Adrenal gland (tissue), 12 donors: ENCODE data around the gene PARD3B. TPM values are rescaled to one million over a fixed set of nuclear protein-coding genes. Genes with fewer than 3 reads are reported as not detected.

Experiments used
- DNase-seq, 7 donors: peaks; one replicate each; pipeline ENCODE4 v3.0.0-alpha.2; 2019 to 2020
- H3K27ac ChIP-seq, 5 donors: fragments of 200-600 bp; sonication (generic) in 4 of 5; 1 replicate in 3 of 5; 2 replicates in 2 of 5; pipeline versions ENCODE4 v1.5.1 to v1.8.0; 2016 to 2020; ENCODE audit warnings: mild to moderate bottlenecking in 1 of 5
- H3K27me3 ChIP-seq: fragments of 200-600 bp; 2 replicates; pipeline ENCODE4 v1.8.0; 2021
- H3K36me3 ChIP-seq, 2 donors: fragments of 200-600 bp; replicated peaks in 1 of 2; 1 replicate in 1 of 2; 2 replicates in 1 of 2; pipeline versions ENCODE4 v1.5.1 to v1.8.0; 2018 to 2022
- H3K4me1 ChIP-seq, 2 donors: fragments of 200-600 bp; replicated peaks in 1 of 2; 1 replicate in 1 of 2; 2 replicates in 1 of 2; pipeline versions ENCODE4 v1.5.1 to v1.8.0; 2018 to 2021
- H3K4me3 ChIP-seq, 4 donors: fragments of 200-600 bp; sonication (generic) in 3 of 4; one replicate each; pipeline ENCODE4 v1.5.1; 2016 to 2018
- H3K9me3 ChIP-seq, 3 donors: fragments of 200-600 bp; sonication (generic) in 1 of 3; replicated peaks in 1 of 3; 1 replicate in 2 of 3; 2 replicates in 1 of 3; pipeline versions ENCODE4 v1.5.1 to v1.8.0; 2016 to 2021
- POLR2A ChIP-seq, 2 donors: fragments of 450-650 bp; IDR thresholded peaks; one replicate each; pipeline ENCODE4 v1.6.1; 2017; ENCODE audit warnings: antibody characterized with exemption in 2 of 2, mild to moderate bottlenecking in 2 of 2, moderate library complexity in 1 of 2
- WGBS, 4 donors: extraction: QIAGEN DNeasy Blood & Tissue Kit in 2 of 4; methylation state at CpG; one replicate each; pipeline versions ENCODE4 v1.1.5 to v1.1.7; 2013 to 2017; 5-methylcytosine and 5-hydroxymethylcytosine counted together
- intact Hi-C, 2 donors: fragments of 100-400 bp; cut with DNase I; formaldehyde crosslinking; loops; one replicate each; pipeline versions ENCODE4 v1.14.1 to v1.15.0; 2022 to 2023
- polyA plus RNA-seq, 3 donors: library from polyadenylated mRNA; stranded (reverse); fragments of 200-250 nt in 2 of 3; fragments of 350-450 nt in 1 of 3; fragmentation: Illumina TruSeq in 1 of 3; extraction: RNeasy Lipid Tissue Mini Kit (QIAGEN cat#74804) in 1 of 3; gene quantifications; one replicate each; pipeline ENCODE4 v1.2.3, GENCODE V29; 2013 to 2014
- total RNA-seq, 9 donors: library from RNA; depleted of rRNA in 4 of 9; stranded (reverse); fragments of >200 nt in 4 of 9; fragments of 120-200 nt in 1 of 9; fragmentation: NEBNext Ultra II Directional in 1 of 9; extraction: Animal tissue kit (Norgen Biotek cat#: 25700) in 1 of 9; gene quantifications; one replicate each; pipeline versions ENCODE4 v1.1.0 to v1.2.4, GENCODE V29; 2013 to 2023
- TF ChIP-seq, protein P1 (sequence below), 6 experiments: fragments of 450-650 bp in 4 of 6; fragments of 200-600 bp in 2 of 6; sonication (generic) in 1 of 6; IDR thresholded peaks; 1 replicate in 5 of 6; 2 replicates in 1 of 6; pipeline versions ENCODE4 v1.5.1 to v1.8.0; 2016 to 2021; ENCODE audit warnings: antibody characterized with exemption in 6 of 6, mild to moderate bottlenecking in 2 of 6, moderate library complexity in 1 of 6
- donor health status: healthy with polysubstance abuse.
- donor health status: Bipolar disorder and iron deficiency.
- donor health status: DM: yes; HTN: yes; CAD: no.
- donor health status: DM: no; HTN: no; CAD: no.
- donor health status: DM: no; HTN: no; CAD: no.
- donor health status: DM: yes; HTN: yes; CAD: no.

PARD3B gene
- total and polyA plus RNA-seq, 12 donors: 1.9 to 20.4 (median 9.5) TPM

DNA sequence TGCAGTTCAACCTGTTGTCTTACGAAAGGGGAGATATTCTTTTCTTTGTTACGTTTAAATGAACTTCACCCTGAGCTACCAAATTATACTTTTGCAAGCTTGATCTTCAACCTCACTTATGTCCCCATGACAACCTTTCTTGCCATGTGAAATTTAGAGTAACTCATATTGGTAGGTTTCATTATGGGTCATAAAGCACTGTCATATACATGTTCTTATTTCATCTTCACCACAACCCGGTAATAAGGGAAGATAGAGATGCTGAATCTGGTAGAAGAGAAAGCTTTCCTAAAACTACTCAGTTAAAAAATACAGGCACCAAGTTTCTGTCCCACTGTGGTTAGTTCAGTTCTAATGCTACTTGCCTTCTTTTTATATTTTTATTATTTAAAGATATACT, 928.5 kb downstream of the PARD3B start:
- Histone ChIP-seq H3K27ac (no peak overlapping the region), H3K27me3 (no peaks in the 10 kb centered on the region), H3K9me3 (no peaks in the 10 kb centered on the region), H3K4me1 (no peaks in the 10 kb centered on the region), H3K36me3 (no peaks in the 10 kb centered on the region), H3K4me3 (no peak overlapping the region)
- no peak for TF ChIP-seq POLR2A (IDR thresholded peaks at IDR 0.05)
- TF ChIP-seq, protein P1, sequence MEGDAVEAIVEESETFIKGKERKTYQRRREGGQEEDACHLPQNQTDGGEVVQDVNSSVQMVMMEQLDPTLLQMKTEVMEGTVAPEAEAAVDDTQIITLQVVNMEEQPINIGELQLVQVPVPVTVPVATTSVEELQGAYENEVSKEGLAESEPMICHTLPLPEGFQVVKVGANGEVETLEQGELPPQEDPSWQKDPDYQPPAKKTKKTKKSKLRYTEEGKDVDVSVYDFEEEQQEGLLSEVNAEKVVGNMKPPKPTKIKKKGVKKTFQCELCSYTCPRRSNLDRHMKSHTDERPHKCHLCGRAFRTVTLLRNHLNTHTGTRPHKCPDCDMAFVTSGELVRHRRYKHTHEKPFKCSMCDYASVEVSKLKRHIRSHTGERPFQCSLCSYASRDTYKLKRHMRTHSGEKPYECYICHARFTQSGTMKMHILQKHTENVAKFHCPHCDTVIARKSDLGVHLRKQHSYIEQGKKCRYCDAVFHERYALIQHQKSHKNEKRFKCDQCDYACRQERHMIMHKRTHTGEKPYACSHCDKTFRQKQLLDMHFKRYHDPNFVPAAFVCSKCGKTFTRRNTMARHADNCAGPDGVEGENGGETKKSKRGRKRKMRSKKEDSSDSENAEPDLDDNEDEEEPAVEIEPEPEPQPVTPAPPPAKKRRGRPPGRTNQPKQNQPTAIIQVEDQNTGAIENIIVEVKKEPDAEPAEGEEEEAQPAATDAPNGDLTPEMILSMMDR (IDR thresholded peaks at IDR 0.05): no peak
- intact Hi-C loops: no loop called here
- no peak for DNase-seq
- 90 to 94% (median 93%) methylated on average over 3 of the region's 3 CpGs for WGBS, 4 donors

DNA sequence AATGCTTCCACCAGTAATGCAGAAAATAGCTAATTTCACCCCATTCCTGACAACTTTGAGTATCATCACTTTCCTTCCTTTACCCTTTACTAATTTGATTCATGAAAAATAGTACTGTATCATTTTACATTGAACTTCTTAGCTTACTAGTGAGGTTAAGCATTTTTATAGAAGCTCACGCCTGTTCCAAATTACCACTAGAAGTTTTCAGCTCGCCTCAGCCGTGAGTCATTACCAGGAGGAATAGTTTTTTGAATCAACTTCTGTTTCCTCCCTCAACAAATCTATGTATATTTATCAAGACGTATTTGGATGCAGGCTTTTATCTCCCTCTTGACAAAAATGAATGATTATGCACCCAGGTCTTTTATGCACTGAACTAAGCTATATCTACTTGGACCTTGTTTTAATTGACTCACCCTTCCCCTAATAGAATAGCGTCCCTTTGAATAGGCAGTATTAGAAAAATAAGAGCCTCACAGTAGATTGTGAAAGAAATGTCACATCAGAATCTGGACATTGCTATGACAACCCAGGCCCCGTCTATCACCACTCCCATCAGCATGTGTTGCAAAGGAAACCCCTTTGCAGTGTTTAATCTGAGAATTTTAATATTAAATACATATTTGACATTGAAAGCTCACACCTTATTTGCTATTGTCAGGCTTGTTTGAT, 929.6 kb downstream of the PARD3B start:
- TF ChIP-seq, protein P1 (IDR thresholded peaks at IDR 0.05): no peak
- TF ChIP-seq POLR2A (IDR thresholded peaks at IDR 0.05): no peak
- no peaks in the 10 kb centered on the region for H3K27me3 ChIP-seq
- no peaks in the 10 kb centered on the region for H3K4me1 ChIP-seq
- H3K9me3 ChIP-seq: no peaks in the 10 kb centered on the region
- no peak for DNase-seq
- intact Hi-C loops: no loop called here
- no peak overlapping the region for H3K4me3 ChIP-seq
- H3K27ac ChIP-seq: no peak overlapping the region
- 71 to 85% (median 73%) methylated on average over 6 of the region's 6 CpGs for WGBS, 4 donors
- no peaks in the 10 kb centered on the region for H3K36me3 ChIP-seq

DNA sequence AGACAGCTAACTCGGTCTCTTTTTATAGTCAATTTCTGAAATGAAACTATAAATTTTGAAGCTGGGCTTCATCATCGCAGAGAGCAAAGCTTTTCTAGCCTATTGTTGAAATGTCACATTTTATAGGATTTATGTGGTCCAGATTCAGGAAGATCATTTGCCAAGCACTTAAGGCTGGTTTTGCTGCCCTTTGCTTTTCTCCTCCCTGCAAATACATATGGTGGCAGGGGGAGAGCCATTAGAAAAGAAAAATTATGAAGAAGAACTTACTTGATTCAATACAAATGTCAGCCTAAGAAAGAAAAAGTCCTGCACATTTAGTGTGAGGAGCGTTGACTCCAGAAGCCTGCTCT, 930.1 kb downstream of the PARD3B start:
- 80 to 86% (median 84%) methylated on average over 3 of the region's 3 CpGs for WGBS, 4 donors
- no peak for TF ChIP-seq POLR2A (IDR thresholded peaks at IDR 0.05)
- TF ChIP-seq, protein P1 (IDR thresholded peaks at IDR 0.05): no peak
- intact Hi-C loops: no loop called here
- no peak for DNase-seq
- H3K36me3 ChIP-seq: no peaks in the 10 kb centered on the region
- H3K4me1 ChIP-seq: no peaks in the 10 kb centered on the region
- H3K9me3 ChIP-seq: no peaks in the 10 kb centered on the region
- no peaks in the 10 kb centered on the region for H3K27me3 ChIP-seq
- no peak overlapping the region for H3K4me3 ChIP-seq
- no peak overlapping the region for H3K27ac ChIP-seq

DNA sequence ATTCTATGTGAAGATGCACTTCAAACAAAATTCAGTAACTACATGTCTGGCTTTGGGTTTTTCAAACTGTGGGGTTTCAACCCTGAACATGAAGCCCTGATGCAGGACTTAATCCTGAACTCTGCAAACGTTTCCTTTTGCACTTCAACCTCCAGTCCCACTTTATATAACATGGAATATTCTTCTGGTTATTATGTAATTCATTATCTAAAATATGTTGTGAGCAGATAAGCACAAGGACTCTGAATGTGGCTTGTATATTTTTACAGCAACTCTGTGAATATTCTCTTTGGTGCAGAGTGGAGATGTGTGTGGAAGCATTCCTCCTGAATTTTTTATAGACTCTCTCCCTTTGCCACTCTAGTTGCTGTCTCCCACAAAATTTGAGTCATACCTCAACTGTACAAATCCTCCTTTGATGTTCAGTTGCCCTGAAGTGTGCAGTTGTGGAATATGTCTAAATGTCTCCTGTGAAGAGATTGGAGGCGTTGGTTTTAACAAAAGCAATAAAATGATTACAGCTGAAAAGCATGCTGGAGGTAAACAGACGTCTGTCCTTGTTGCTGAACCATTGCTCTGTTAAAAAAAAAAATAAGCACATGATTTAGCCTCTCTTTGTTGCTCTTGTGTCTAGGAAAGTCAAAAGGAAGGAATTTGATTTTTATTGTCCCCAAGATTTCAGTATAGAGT, 931.9 kb downstream of the PARD3B start:
- Histone ChIP-seq H3K4me1 (no peaks in the 10 kb centered on the region), H3K36me3 (no peaks in the 10 kb centered on the region), H3K4me3 (no peak overlapping the region), H3K27ac (no peak overlapping the region), H3K27me3 (no peaks in the 10 kb centered on the region), H3K9me3 (no peaks in the 10 kb centered on the region)
- no peak for TF ChIP-seq POLR2A (IDR thresholded peaks at IDR 0.05)
- TF ChIP-seq, protein P1 (IDR thresholded peaks at IDR 0.05): no peak
- no peak for DNase-seq
- WGBS, 4 donors: 55 to 73% (median 69%) methylated on average over 3 of the region's 3 CpGs
- intact Hi-C loops: no loop called here
